GM13976 (cell line): ENCODE data around the gene CPA4.

ENCODE experiments used
- DNase-seq: peaks from one replicate; pipeline ENCODE4 v3.0.0; 2012; ENCODE audit warnings: low spot score
- CTCF ChIP-seq: IDR thresholded peaks from 2 replicates; pipeline ENCODE4 v1.5.1; 2012; ENCODE audit warnings: borderline replicate concordance, mild to moderate bottlenecking; ENCODE audit not compliant: insufficient read depth; ENCODE audit errors: extremely low read depth, missing control alignments, control extremely low read depth
- in situ Hi-C: fragments of 300-500 bp; cut with MboI; formaldehyde crosslinking; loops from one replicate; pipeline ENCODE4 v1.12.0; 2022; ENCODE audit warnings: low sequenced_read_pairs, mixed read lengths, inconsistent platforms; ENCODE audit not compliant: unreplicated experiment

The CPA4 gene

GRCh38 chr7:130342701-130343380 lies 49.9 kb downstream of the CPA4 start:
- in situ Hi-C loops, result no loop called here
- TF ChIP-seq CTCF, result no peak
- DNase-seq, result no peak

GRCh38 chr7:130344271-130344866 lies 51.4 kb downstream of the CPA4 start, which contains the start of gene CPA5:
Gene CPA5, plus strand, starts transcription at chr7:130344816. Its CDS starts 1,670 bp downstream, at chr7:130346486.
- in situ Hi-C loops, result no loop called here
- no peak for TF ChIP-seq CTCF
- no peak for DNase-seq

GRCh38 chr7:130345136-130345535 lies 52.2 kb downstream of the CPA4 start:
- in situ Hi-C loops, result no loop called here
- DNase-seq, result no peak

GRCh38 chr7:130345725-130346124 lies 52.8 kb downstream of the CPA4 start:
- no peak for TF ChIP-seq CTCF
- DNase-seq, result no peak
- in situ Hi-C loops, result no loop called here

More at GRCh38 chr7:130345136-130345535, 52.2 kb downstream of the CPA4 start:
- TF ChIP-seq CTCF, result no peak

- no peak for TF ChIP-seq CTCF
- in situ Hi-C loops, result no loop called here
- DNase-seq, result no peak
Measured at GRCh38 chr7:130346177-130346905, 53.4 kb downstream of the CPA4 start.

GRCh38 chr7:130346941-130347340 lies 54.0 kb downstream of the CPA4 start:
- in situ Hi-C loops, result no loop called here
- no peak for TF ChIP-seq CTCF
- DNase-seq, result no peak
